MM.1S (cell line): Measurements from ENCODE around the gene FOXP1.

Experiments
- CTCF ChIP-seq: fragments of 300-600 bp; sonication (generic); IDR thresholded peaks from 2 replicates; pipeline ENCODE4 v1.5.1; 2016; ENCODE audit warnings: antibody characterized with exemption, low read length, mixed read lengths
- EZH2 ChIP-seq: fragments of 300-600 bp; sonication (generic); optimal IDR thresholded peaks from 2 replicates; pipeline ENCODE3; 2017; ENCODE audit warnings: low read depth, mild to moderate bottlenecking, antibody characterized with exemption, low read length, mixed read lengths

GRCh38 chr3:71372911-71373637 lies 210.5 kb downstream of the FOXP1 start:
- TF ChIP-seq EZH2 (no peak), CTCF (no peak)
